GM12865 (cell line): ENCODE measurements around the gene KBTBD4.

Experiments used
- DNase-seq: peaks from one replicate; pipeline ENCODE4 v3.0.0; 2010; ENCODE audit warnings: low read depth
- H3K4me3 ChIP-seq: 2 replicates; pipeline ENCODE4 v1.5.1; 2011; ENCODE audit warnings: mild to moderate bottlenecking, low read depth, low read length, control low read depth
- TF ChIP-seq, protein P1 (sequence below): IDR thresholded peaks from 2 replicates; pipeline ENCODE4 v1.5.1; 2011; ENCODE audit warnings: low read length, control low read depth, low read depth, inconsistent platforms; ENCODE audit not compliant: insufficient read depth; ENCODE audit errors: missing control alignments

Gene KBTBD4

DNA sequence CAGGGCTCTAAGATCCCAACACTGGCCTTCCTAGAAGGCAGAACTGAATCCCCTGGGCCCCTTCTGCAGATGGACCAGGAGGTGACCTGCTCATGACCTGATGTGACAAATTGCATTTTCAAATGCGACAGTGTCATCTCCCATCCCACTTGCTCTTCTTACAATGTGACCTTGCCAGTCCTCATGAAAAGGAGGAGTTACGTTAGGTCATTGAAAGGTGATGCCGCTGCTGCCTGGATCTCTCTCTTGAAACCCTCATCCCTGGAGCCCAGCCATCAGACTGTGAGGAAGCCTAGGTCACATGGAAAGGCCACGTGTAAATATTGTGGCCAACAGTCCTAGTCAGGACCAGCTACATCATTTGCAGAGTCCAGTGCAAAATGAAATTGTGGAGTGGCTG lies 21.1 kb upstream of the KBTBD4 start:
- TF ChIP-seq, protein P1, sequence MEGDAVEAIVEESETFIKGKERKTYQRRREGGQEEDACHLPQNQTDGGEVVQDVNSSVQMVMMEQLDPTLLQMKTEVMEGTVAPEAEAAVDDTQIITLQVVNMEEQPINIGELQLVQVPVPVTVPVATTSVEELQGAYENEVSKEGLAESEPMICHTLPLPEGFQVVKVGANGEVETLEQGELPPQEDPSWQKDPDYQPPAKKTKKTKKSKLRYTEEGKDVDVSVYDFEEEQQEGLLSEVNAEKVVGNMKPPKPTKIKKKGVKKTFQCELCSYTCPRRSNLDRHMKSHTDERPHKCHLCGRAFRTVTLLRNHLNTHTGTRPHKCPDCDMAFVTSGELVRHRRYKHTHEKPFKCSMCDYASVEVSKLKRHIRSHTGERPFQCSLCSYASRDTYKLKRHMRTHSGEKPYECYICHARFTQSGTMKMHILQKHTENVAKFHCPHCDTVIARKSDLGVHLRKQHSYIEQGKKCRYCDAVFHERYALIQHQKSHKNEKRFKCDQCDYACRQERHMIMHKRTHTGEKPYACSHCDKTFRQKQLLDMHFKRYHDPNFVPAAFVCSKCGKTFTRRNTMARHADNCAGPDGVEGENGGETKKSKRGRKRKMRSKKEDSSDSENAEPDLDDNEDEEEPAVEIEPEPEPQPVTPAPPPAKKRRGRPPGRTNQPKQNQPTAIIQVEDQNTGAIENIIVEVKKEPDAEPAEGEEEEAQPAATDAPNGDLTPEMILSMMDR = no peak
- DNase-seq = no peak
- no peak overlapping the region for H3K4me3 ChIP-seq

DNA sequence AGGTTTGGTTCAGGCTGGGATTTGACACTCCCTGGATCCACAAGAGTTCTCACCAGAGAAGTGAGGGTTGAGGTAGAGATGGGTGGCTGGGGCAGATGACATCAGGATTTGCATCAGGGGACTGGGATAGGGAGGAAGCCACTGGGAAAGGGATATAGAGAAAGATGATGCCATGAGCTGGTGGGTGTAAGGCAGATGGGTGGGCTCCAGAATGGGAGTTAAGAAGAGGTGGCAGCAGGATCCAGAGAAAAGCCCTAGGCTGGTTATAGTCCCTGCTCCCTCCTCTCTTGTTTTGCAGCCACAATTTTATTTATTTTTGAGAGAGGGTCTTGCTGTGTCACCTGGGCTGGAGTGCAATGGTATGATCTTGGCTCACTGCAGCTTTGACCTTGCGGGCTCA lies 17.2 kb upstream of the KBTBD4 start:
- DNase-seq = no peak
- TF ChIP-seq, protein P1 = no peak
- no peak overlapping the region for H3K4me3 ChIP-seq

DNA sequence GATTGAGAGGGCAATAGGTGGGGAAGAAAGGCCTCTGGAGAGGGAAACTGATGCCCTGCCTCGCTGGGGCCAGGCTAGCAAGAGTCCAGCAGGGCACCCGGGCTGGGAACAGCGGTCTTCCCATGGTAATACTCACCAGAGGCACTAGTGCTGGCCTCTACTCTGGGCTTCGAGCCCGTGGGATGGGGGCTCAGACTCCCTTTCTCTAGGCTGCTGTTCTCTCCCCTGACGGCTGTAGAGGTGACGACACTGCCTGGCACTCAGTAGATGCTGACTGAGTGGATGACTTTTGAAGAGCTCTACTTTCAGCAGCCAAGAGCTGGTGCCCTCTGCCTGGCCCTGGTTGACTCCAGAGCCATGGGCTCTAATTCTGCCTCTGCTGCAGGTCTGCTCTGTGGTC lies 16.3 kb upstream of the KBTBD4 start:
- DNase-seq = no peak

DNA sequence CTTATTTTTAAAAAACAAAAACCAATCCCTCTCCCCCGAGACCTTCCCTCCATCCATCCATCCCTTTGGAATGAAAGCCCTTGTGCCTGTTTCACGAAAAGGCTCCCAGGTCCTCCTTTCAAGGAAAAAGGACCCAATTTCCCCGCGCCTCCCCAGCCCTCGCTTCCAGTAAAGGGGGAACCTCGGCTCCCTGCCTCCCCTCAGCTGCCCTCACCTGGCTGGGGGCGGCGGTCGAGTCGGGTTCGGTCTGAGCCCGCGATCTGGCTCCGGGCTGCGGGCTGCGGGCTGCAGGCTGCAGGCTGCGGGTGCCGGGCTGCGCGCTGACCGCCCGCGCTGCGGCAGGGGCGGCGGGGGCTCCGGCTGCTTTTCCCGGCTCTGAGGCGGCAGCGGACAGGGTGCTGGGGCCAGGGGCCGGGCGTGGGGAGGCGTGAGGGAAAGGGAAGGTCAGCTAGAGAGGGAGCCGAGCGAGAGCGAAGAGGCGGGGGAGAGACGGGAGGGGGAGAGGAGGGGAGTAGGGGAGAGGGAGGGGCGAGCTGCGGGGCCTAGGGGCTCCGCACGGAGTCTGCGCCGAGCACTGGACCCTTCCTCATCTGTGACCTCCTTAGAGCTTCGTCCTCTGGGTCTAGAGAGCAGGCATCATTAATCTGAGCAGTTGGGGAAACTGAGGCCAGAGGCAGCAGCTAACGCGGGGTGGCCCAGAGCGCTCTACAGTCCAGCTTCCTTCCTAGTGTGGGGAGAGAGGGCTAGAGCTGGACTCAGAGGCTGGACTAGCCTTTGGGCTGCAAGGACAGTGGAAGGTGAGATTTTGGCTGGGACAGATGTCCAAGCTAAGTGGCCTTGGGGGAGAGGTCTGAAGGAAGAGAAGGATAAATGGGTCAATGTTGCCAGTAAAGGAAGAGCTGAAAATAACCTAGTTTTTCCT lies 15.4 kb upstream of the KBTBD4 start, which contains the start of gene C1QTNF4:
TSS of gene C1QTNF4 (minus strand) at position 478 of the 922 bp plus-strand sequence. CDS start 3,601 bp downstream, outside the sequence.
- no peak for DNase-seq
- no peak within 1 kb of the TSS for H3K4me3 ChIP-seq
- TF ChIP-seq, protein P1 = no peak

More for the DNA sequence above, 16.3 kb upstream of the KBTBD4 start:
- TF ChIP-seq, protein P1 = no peak
- H3K4me3 ChIP-seq = no peak overlapping the region

DNA sequence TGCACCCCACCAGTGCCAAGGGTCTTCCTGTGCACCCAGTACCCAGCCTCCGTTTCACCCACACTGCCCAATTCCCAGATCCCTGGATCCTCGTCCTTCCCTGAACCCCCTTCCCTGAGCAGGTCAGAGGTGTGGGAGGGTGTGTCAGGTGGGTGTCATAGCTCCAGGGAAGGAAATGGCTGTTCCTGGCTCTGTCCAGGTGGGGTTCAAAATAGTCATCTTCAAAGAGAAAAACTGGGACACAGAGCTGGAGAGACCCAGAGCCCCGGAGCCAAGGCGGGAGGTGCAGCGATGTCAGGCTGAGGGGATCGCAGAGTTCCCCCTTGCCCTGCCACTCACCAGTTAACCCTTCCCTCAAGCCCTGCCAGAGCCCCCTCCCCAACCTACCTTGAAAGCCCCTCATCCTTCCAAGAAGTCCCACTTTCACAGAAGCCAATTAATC lies 14.7 kb upstream of the KBTBD4 start:
- TF ChIP-seq, protein P1 = no peak
- DNase-seq = no peak
- H3K4me3 ChIP-seq = no peak overlapping the region

DNA sequence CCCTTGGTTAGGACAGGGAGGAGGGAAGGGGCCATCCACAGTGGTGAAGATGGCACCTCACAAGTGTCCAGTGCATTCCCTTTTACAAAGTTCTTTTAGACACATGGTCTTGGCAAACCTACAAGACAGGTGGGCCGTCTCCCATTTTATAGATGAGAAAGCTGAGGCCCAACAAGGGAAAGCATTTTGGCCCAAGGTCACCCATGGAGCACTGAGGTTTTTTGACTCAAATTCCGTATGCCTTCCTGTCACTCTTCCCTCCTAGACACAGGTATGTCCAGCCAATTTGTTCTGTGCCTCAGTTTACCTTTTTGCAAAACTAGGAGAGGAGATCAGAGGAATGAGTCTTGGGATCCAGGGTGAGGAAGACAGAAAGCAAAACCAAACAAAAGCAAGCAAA lies 14.2 kb upstream of the KBTBD4 start:
- TF ChIP-seq, protein P1 = no peak
- H3K4me3 ChIP-seq = no peak overlapping the region
- no peak for DNase-seq
